ENCODE measurements around the gene CLEC20A.

GRCh38 chr1:178543290-178543607, 46.5 kb upstream of the CLEC20A start:
- TF ChIP-seq POLR2AphosphoS5 (IDR thresholded peaks at IDR 0.05; ENCODE audit: insufficient read depth in 1 of 2, low read depth in 1 of 2) (no peak), CTCF (IDR thresholded peaks at IDR 0.05) (no peak), POLR2A (IDR thresholded peaks at IDR 0.05) (no peak)
